PC-9 (cell line): ENCODE measurements around the gene MTCH2. TPM values are rescaled to one million over a fixed set of nuclear protein-coding genes. Genes with fewer than 3 reads are reported as not detected.

Experiments used
- BruUV-seq: library from RNA; stranded (reverse); fragments of 400-500 nt; replicated peaks from 2 replicates; lab custom pipeline; 2021; lab: Mats Ljungman, UMichigan
- CTCF ChIA-PET: fragments of 300-600 bp; sonication (Branson Sonifier 250); formaldehyde crosslinking; loops from one replicate; lab custom pipeline; 2022; ENCODE audit warnings: antibody characterized with exemption; lab: Charles Lee
- POLR2A ChIA-PET: fragments of 300-600 bp; sonication (Branson Sonifier 250); formaldehyde crosslinking; loops from one replicate; lab custom pipeline; 2022; ENCODE audit warnings: antibody characterized with exemption; ENCODE audit not compliant: unreplicated experiment; lab: Charles Lee
- DNase-seq, 2 experiments: peaks; one replicate each; pipeline versions ENCODE4 v3.0.0 to v3.0.0-alpha.2; 2015 to 2022; ENCODE audit warnings: mixed read lengths in 1 of 2
- H2AFZ ChIP-seq: fragments of 200-600 bp; sonication (generic); 2 replicates; pipeline ENCODE4 v1.8.1; 2017; ENCODE audit warnings: antibody characterized with exemption
- H3F3A ChIP-seq: fragments of 200-600 bp; sonication (generic); 2 replicates; pipeline ENCODE4 v1.8.1; 2017; ENCODE audit warnings: antibody characterized with exemption, mild to moderate bottlenecking, low read depth; ENCODE audit not compliant: insufficient read depth
- H3K27ac ChIP-seq: fragments of 200-600 bp; sonication (generic); 2 replicates; pipeline ENCODE4 v1.6.1; 2016; ENCODE audit warnings: mixed run types
- H3K27me3 ChIP-seq: fragments of 200-600 bp; sonication (generic); 2 replicates; pipeline ENCODE4 v1.6.1; 2016; ENCODE audit warnings: low read depth, mixed run types; ENCODE audit not compliant: insufficient read depth
- H3K36me3 ChIP-seq: fragments of 200-600 bp; sonication (generic); 2 replicates; pipeline ENCODE4 v1.6.1; 2016; ENCODE audit warnings: low read depth, mixed run types
- H3K4me1 ChIP-seq: fragments of 200-600 bp; sonication (generic); replicated peaks from 2 replicates; pipeline ENCODE4 v1.6.1; 2016; ENCODE audit warnings: mixed run types; ENCODE audit not compliant: insufficient read depth
- H3K4me2 ChIP-seq: fragments of 200-600 bp; sonication (generic); 2 replicates; pipeline ENCODE4 v1.6.1; 2017; ENCODE audit warnings: mixed run types
- H3K4me3 ChIP-seq: fragments of 200-600 bp; sonication (generic); 2 replicates; pipeline ENCODE4 v1.6.1; 2016; ENCODE audit warnings: mixed run types
- H3K79me2 ChIP-seq: fragments of 200-600 bp; sonication (generic); 2 replicates; pipeline ENCODE4 v1.6.1; 2017; ENCODE audit warnings: low read depth, mixed run types
- H3K9me2 ChIP-seq: fragments of 200-600 bp; sonication (generic); 2 replicates; pipeline ENCODE4 v1.8.1; 2017; ENCODE audit warnings: mild to moderate bottlenecking; ENCODE audit not compliant: insufficient read depth
- H3K9me3 ChIP-seq: fragments of 200-600 bp; sonication (generic); 2 replicates; pipeline ENCODE4 v1.8.1; 2016; ENCODE audit warnings: low read depth; ENCODE audit not compliant: insufficient read depth
- H4K20me1 ChIP-seq: fragments of 200-600 bp; sonication (generic); 2 replicates; pipeline ENCODE4 v1.8.1; 2017; ENCODE audit not compliant: insufficient read depth
- EZH2 ChIP-seq: fragments of 200-600 bp; sonication (generic); IDR thresholded peaks from 2 replicates; pipeline ENCODE4 v1.8.0; 2017; ENCODE audit warnings: antibody characterized with exemption, low read depth
- intact Hi-C: fragments of 100-400 bp; cut with micrococcal nuclease; formaldehyde crosslinking; loops from one replicate; pipeline ENCODE4 v1.10.0; 2022; ENCODE audit not compliant: unreplicated experiment
- total RNA-seq: library from RNA; stranded (reverse); gene quantifications from 2 replicates; pipeline ENCODE4 v1.2.3, GENCODE V29; 2021
- TF ChIP-seq, protein P1 (sequence below): fragments of 200-600 bp; sonication (generic); conservative IDR thresholded peaks from 2 replicates; pipeline ENCODE4 v1.6.1; 2017; ENCODE audit warnings: mixed run types, antibody characterized with exemption, mild to moderate bottlenecking, moderate library complexity

Gene MTCH2
- total RNA-seq, 1 experiment from 2014 or later = 147 TPM

DNA sequence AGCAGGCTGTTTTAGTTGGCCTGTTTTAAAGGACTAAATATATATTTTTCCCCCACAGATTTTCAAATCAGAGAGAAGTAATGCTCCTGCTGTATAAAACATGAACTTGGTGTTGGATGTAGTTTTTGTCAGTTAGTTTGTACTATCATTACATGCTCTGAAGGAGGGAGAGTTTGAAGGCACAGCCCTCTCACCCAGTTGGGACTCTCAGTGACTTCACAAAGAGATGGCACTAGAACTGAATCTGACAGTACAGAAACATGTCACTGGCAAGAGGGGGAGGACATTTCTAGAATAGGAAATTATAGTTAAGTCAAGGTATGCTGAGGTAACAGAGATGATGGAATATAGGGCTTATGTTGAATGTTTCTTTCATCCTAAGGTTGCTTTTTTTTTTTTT lies 27.1 kb downstream of the MTCH2 start:
- Histone ChIP-seq H3K4me2 (no peak overlapping the region), H3K36me3 (no peaks in the 10 kb centered on the region), H4K20me1 (no peaks in the 10 kb centered on the region), H3K4me1 (no peaks in the 10 kb centered on the region), H3F3A (peaks cover 3% of the 10 kb centered on the region), H3K79me2 (no peaks in the 10 kb centered on the region), H3K9me2 (no peaks in the 10 kb centered on the region), H2AFZ (no peak overlapping the region), H3K9me3 (no peaks in the 10 kb centered on the region), H3K4me3 (no peak overlapping the region), H3K27me3 (no peaks in the 10 kb centered on the region), H3K27ac (no peak overlapping the region)
- TF ChIP-seq EZH2 = no peak
- TF ChIP-seq, protein P1, sequence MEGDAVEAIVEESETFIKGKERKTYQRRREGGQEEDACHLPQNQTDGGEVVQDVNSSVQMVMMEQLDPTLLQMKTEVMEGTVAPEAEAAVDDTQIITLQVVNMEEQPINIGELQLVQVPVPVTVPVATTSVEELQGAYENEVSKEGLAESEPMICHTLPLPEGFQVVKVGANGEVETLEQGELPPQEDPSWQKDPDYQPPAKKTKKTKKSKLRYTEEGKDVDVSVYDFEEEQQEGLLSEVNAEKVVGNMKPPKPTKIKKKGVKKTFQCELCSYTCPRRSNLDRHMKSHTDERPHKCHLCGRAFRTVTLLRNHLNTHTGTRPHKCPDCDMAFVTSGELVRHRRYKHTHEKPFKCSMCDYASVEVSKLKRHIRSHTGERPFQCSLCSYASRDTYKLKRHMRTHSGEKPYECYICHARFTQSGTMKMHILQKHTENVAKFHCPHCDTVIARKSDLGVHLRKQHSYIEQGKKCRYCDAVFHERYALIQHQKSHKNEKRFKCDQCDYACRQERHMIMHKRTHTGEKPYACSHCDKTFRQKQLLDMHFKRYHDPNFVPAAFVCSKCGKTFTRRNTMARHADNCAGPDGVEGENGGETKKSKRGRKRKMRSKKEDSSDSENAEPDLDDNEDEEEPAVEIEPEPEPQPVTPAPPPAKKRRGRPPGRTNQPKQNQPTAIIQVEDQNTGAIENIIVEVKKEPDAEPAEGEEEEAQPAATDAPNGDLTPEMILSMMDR = no peak
- intact Hi-C loops = loop anchor here (5.0 kb wide), 1 partner anchor 163 kb away; no protein-coding TSS in a partner anchor
- ChIA-PET POLR2A (no interaction called here), CTCF (no interaction called here)
- DNase-seq = no peak
- no TSS peak for BruUV-seq

DNA sequence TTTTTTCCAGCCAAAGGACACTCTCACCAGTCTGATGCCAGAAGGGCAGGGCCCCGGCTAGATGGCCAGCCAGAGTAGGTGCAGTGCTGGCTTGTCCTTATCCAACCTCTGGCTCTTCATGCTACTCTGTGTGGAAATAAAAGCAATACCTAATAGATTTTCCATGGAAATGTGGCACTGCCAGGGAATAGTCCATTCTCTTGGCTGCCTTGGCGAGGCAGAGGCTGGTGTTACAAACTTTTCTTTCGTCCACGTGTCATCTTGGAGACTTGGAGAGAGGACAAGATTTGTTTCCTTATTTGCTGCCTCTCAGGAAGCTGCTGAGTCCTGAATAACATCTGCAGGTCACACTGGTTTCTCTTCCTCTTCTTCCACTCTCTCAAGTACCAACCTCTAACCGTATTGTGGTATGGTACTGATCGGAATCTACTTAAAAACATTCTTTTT lies 31.0 kb downstream of the MTCH2 start:
- no peaks in the 10 kb centered on the region for H3K27me3 ChIP-seq
- H3K27ac ChIP-seq = no peak overlapping the region
- no peaks in the 10 kb centered on the region for H3K36me3 ChIP-seq
- ChIA-PET CTCF (no interaction called here), POLR2A (no interaction called here)
- intact Hi-C loops = no loop called here
- H4K20me1 ChIP-seq = no peaks in the 10 kb centered on the region
- no peaks in the 10 kb centered on the region for H3K4me1 ChIP-seq
- no TSS peak for BruUV-seq
- no peak overlapping the region for H3K4me2 ChIP-seq
- no peak overlapping the region for H2AFZ ChIP-seq
- TF ChIP-seq EZH2 = no peak
- H3F3A ChIP-seq = no peaks in the 10 kb centered on the region; the same call in 1 of the 2 replicates
- no peaks in the 10 kb centered on the region for H3K9me2 ChIP-seq
- no peaks in the 10 kb centered on the region for H3K79me2 ChIP-seq
- no peaks in the 10 kb centered on the region for H3K9me3 ChIP-seq
- H3K4me3 ChIP-seq = no peak overlapping the region
- no peak for DNase-seq

DNA sequence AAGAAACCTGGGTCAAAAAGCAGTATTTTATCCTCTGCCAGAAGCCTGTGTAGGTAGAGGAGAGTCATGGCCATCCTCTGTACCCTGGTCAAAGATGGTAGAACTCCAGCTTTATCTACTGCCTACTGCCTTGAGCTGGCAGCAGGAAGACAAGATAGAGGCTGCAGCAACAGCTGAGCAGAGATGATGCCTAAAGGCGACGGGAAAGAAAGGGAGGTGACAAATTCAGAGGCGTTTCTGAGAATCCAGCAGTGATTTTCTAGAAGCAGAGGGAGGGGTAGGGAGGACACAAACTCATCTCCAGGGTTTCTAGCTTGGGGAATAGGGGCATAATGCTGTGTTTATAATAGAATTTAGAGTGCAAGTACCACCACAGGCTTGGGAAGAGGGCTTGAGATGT lies 32.7 kb downstream of the MTCH2 start:
- CTCF ChIA-PET = interaction anchor here (0.7 kb wide), 1 partner anchor 109 kb away, joined by 5 read pairs; no protein-coding TSS in a partner anchor

More for the DNA sequence above, 32.7 kb downstream of the MTCH2 start:
- no peaks in the 10 kb centered on the region for H4K20me1 ChIP-seq
- DNase-seq = no peak
- no peak overlapping the region for H3K4me2 ChIP-seq
- no peaks in the 10 kb centered on the region for H3K4me1 ChIP-seq
- no TSS peak for BruUV-seq
- no peaks in the 10 kb centered on the region for H3K9me3 ChIP-seq
- no peaks in the 10 kb centered on the region for H3K36me3 ChIP-seq
- POLR2A ChIA-PET = interaction anchor here (0.6 kb wide), 1 partner anchor 50 kb away, joined by 7 read pairs; no protein-coding TSS in a partner anchor
- intact Hi-C loops = no loop called here
- no peaks in the 10 kb centered on the region for H3K27me3 ChIP-seq
- H3K79me2 ChIP-seq = no peaks in the 10 kb centered on the region
- TF ChIP-seq EZH2 = no peak
- TF ChIP-seq, protein P1 = no peak
- H3K4me3 ChIP-seq = no peak overlapping the region
- no peak overlapping the region for H3K27ac ChIP-seq
- no peaks in the 10 kb centered on the region for H3F3A ChIP-seq
- no peak overlapping the region for H2AFZ ChIP-seq
- no peaks in the 10 kb centered on the region for H3K9me2 ChIP-seq
